ENCODE results near the gene OR51S1.

GRCh38 chr11:4826425-4826824, 22.6 kb downstream of the OR51S1 start:
- TF ChIP-seq CTCF (IDR thresholded peaks at IDR 0.05) (no peak), POLR2A (IDR thresholded peaks at IDR 0.05) (no peak)
